ENCODE data around the gene SNX32.
A peak's percentile ranks its signal among the peaks of the same experiment; 100 is the strongest.

Gene SNX32

GRCh38 chr11:65868907-65869306 lies 35.1 kb downstream of the SNX32 start:
- no peak for DNase-seq (ENCODE audit: low spot score)

- no peak for DNase-seq (ENCODE audit: low spot score)
These were observed 36.0 kb downstream of the SNX32 start for GRCh38 chr11:65869643-65870306.

- DNase-seq (ENCODE audit: low spot score) = no peak
These were observed 36.5 kb downstream of the SNX32 start for GRCh38 chr11:65870307-65870658.

- DNase-seq (ENCODE audit: low spot score) = no peak
These were observed 37.2 kb downstream of the SNX32 start for GRCh38 chr11:65870706-65871681.

GRCh38 chr11:65871811-65872548 lies 38.2 kb downstream of the SNX32 start:
- DNase-seq (ENCODE audit: low spot score) = no peak

GRCh38 chr11:65872586-65873317 lies 39.0 kb downstream of the SNX32 start, which contains the start of gene EFEMP2:
Gene EFEMP2 (minus strand): TSS chr11:65872800. CDS start chr11:65872354, 446 bp downstream.
- no peak for DNase-seq (ENCODE audit: low spot score)

- DNase-seq (ENCODE audit: low spot score) = peak; percentile 95
These were observed 39.8 kb downstream of the SNX32 start for GRCh38 chr11:65873318-65874156.

- no peak for DNase-seq (ENCODE audit: low spot score)
These were observed 45.9 kb downstream of the SNX32 start, which contains the start of gene CTSW for GRCh38 chr11:65879617-65880016. Gene CTSW (plus strand): TSS chr11:65879837. CDS start chr11:65879855, 18 bp downstream.

- DNase-seq (ENCODE audit: low spot score) = no peak
These were observed 46.3 kb downstream of the SNX32 start for GRCh38 chr11:65880027-65880426.

- DNase-seq (ENCODE audit: low spot score) = no peak
These were observed 47.2 kb downstream of the SNX32 start for GRCh38 chr11:65880844-65881421.

GRCh38 chr11:65882120-65883057 lies 48.6 kb downstream of the SNX32 start:
- no peak for DNase-seq (ENCODE audit: low spot score)

GRCh38 chr11:65883058-65883761 lies 49.4 kb downstream of the SNX32 start:
- no peak for DNase-seq (ENCODE audit: low spot score)

- no peak for DNase-seq (ENCODE audit: low spot score)
These were observed 50.3 kb downstream of the SNX32 start for GRCh38 chr11:65883786-65884715.

GRCh38 chr11:65884716-65885092 lies 50.9 kb downstream of the SNX32 start:
- peak; percentile 88 for DNase-seq (ENCODE audit: low spot score)

GRCh38 chr11:65885231-65885630 lies 51.5 kb downstream of the SNX32 start:
- DNase-seq (ENCODE audit: low spot score) = no peak

GRCh38 chr11:65885808-65886536 lies 52.2 kb downstream of the SNX32 start:
- no peak for DNase-seq (ENCODE audit: low spot score)

All from hematopoietic multipotent progenitor cell treated with erythropoietin and hydrocortisone succinate and interleukin-3 and kit ligand, for 17 days (in vitro differentiated cells).